ENCODE results near the gene PHLDA2.

Gene PHLDA2

DNA sequence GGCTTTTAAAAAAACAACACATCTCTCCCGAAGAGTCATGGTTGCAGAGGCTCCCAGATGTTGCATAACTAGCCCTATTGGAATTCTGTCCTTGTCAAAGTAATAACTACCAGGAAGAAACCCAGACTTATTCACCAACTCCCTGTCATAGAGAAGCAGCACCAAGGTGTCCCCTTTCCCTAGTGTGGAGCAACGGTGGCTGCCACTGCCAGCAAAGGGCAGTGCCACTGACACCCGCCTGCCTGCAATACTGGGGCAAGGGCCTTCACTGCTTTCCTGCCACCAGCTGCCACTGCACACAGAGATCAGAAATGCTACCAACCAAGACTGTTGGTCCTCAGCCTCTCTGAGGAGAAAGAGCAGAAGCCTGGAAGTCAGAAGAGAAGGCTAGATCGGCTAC lies 35.6 kb upstream of the PHLDA2 start:
- TF ChIP-seq CTCF (IDR thresholded peaks at IDR 0.05; ENCODE audit: insufficient read depth, low read depth, low read length, missing control alignments): no peak
- DNase-seq (ENCODE audit: low read depth): no peak
- no peak overlapping the region for H3K4me3 ChIP-seq (ENCODE audit: low read length)

DNA sequence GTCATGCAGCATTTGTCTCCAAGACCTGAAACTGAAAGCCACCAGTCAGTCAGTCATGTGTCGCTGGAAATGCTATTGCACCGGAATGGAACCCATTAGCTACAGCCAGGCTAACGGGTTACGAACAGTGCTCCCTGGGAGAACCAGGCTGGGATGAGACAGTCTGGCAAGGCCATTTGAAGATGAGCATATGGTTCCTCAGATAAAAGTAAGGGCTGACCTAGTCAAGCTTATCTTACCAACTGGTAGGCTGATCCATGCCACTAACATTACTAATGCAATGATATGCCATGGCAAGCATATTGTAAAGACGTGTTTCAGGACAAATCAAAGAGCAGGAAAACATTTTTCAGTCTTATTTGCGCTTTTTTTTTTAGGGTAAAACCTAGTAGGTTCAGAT lies 34.5 kb upstream of the PHLDA2 start:
- TF ChIP-seq CTCF (IDR thresholded peaks at IDR 0.05; ENCODE audit: insufficient read depth, low read depth, low read length, missing control alignments): no peak

DNA sequence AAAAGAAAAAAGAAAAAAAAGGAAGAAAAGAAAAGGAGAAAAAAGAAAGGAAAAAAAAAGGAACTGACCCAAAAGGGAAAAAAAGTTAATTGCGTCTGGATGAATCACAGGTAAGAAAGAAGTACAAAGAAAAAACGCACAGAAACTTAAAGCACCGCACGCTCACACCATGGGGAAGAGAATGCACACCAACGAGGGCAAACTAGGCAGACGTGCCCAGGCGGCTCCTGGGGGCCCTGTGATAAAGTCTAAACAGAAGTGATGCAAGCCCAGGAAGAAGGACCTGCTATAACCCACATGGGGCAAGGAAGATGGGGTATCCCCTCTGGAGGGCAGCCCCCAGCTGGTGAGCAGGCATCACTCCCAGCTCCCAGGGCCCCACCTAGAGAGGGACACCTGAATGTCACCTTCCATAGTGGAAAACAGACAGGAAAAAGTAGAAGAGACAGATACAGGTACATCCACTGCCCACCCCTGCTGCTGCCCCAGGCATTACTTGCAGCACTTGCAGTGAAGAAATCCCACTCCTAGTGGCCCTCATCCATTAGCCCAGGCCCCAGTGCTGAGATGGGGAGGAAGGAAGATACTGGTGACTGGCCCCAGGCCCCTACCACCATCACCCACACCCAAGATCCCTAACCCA lies 34.0 kb upstream of the PHLDA2 start:
- DNase-seq (ENCODE audit: low read depth): peak; percentile 79

More for the DNA sequence above, 34.5 kb upstream of the PHLDA2 start:
- no peak overlapping the region for H3K4me3 ChIP-seq (ENCODE audit: low read length)
- no peak for DNase-seq (ENCODE audit: low read depth)

GRCh38 chr11:2961080-2961479 lies 31.9 kb upstream of the PHLDA2 start:
- no peak overlapping the region for H3K4me3 ChIP-seq (ENCODE audit: low read length)
- TF ChIP-seq CTCF (IDR thresholded peaks at IDR 0.05; ENCODE audit: insufficient read depth, low read depth, low read length, missing control alignments): no peak
- no peak for DNase-seq (ENCODE audit: low read depth)

More for the DNA sequence above, 34.0 kb upstream of the PHLDA2 start:
- no peak overlapping the region for H3K4me3 ChIP-seq (ENCODE audit: low read length)
- TF ChIP-seq CTCF (IDR thresholded peaks at IDR 0.05; ENCODE audit: insufficient read depth, low read depth, low read length, missing control alignments): no peak

- no peak for DNase-seq (ENCODE audit: low read depth)
- TF ChIP-seq CTCF (IDR thresholded peaks at IDR 0.05; ENCODE audit: insufficient read depth, low read depth, low read length, missing control alignments): no peak
- H3K4me3 ChIP-seq (ENCODE audit: low read length): no peak overlapping the region
Observed at GRCh38 chr11:2960139-2960538, 30.9 kb upstream of the PHLDA2 start.

- TF ChIP-seq CTCF (IDR thresholded peaks at IDR 0.05; ENCODE audit: insufficient read depth, low read depth, low read length, missing control alignments): no peak
- no peak for DNase-seq (ENCODE audit: low read depth)
- no peak overlapping the region for H3K4me3 ChIP-seq (ENCODE audit: low read length)
Observed at GRCh38 chr11:2958251-2958650, 29.0 kb upstream of the PHLDA2 start.

- TF ChIP-seq CTCF (IDR thresholded peaks at IDR 0.05; ENCODE audit: insufficient read depth, low read depth, low read length, missing control alignments): no peak
- DNase-seq (ENCODE audit: low read depth): no peak
- no peak overlapping the region for H3K4me3 ChIP-seq (ENCODE audit: low read length)
Observed at GRCh38 chr11:2955906-2956476, 26.8 kb upstream of the PHLDA2 start.
